ENCODE results near the gene PAFAH1B2. TPM values are rescaled to one million over a fixed set of nuclear protein-coding genes. Genes with fewer than 3 reads are reported as not detected.
"Not testable (repeated sequence)": the region's sequence is repeated elsewhere in the genome, so short reads cannot be mapped to it uniquely, and the experiment has no call there.

Gene PAFAH1B2
- polyA plus RNA-seq, 1 donor from 2014 or later = 20.6 TPM

DNA sequence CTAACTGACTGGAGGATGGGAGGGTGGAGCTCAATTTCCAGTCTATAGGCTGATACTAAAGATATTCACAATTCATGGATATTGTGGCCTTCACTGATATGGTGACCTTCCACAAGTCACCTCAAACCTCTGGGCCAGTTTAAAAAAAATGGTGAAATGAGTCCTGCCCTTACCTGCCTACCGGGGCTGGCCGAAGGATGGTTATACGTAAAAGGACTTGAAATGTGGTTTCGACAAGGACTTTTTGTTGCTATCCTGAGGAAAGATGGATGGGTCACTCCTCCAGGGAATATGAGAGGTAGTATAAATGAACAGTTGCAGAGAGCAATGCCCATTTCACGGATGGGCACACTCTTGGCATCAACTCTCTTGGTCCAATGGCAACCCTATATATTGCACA is 63.4 kb downstream of the PAFAH1B2 start:
- not testable (repeated sequence) for H3K4me1 Mint-ChIP-seq, H3K27ac Mint-ChIP-seq, H3K36me3 Mint-ChIP-seq, H3K4me3 Mint-ChIP-seq, H3K27me3 Mint-ChIP-seq, H3K9me3 Mint-ChIP-seq

DNA sequence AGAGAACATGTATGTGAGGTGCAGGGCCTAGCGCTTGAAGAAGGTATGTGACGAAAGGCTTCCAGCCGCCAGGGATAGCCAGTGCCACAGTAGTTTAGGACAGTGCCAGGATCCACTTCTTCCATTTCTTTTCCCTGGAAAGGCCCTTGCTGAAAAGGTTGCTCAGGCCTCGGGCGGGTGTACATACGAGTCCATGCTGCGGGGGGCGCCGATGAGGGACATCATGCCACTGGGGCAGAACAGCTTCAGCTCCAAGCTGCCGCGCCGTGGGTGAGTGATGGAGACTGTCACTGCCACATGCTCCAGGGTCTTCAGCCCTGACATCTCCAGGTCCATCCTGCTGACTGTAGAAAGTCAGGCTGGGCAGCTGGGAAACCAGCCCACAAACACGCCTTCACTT is 64.6 kb downstream of the PAFAH1B2 start:
- H3K4me3 Mint-ChIP-seq, H3K27me3 Mint-ChIP-seq, H3K4me1 Mint-ChIP-seq, H3K9me3 Mint-ChIP-seq, H3K27ac Mint-ChIP-seq, H3K36me3 Mint-ChIP-seq: not testable (repeated sequence)

DNA sequence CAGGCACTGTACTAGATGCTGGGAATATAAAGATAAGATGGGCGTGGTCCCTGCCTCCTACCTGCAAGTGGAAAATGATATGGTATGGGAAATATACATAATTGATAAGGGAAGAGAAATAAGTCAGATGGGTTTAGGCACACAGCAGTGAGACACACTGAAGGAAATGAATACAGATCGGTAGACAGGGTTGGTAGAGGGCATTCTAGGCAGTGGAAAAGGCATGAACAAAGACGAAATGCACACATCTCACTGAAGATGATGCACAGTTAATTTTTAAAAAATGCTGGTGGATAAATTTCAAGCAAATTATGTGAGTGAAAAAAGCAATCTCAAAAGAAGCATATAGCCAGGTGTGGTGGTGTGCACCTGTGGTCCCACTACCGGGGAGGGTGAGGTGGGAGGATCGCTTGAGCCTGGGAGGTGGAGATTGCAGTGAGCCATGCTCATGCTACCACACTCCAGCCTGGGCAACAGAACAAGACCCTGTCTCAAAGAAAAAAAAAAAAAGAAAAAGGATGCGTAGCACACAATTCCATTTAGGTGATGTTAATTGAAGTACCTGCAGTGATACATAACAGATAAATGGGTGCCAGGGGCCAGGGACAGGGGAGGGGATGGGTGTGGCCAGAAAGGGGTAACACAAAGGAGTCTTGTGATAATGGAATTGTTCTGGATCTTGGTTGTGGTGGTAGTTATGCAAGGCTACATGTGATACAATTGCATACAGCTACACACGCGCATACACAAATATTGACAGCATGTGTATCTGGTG is 65.5 kb downstream of the PAFAH1B2 start:
- H3K4me1 Mint-ChIP-seq, H3K4me3 Mint-ChIP-seq, H3K9me3 Mint-ChIP-seq, H3K36me3 Mint-ChIP-seq, H3K27me3 Mint-ChIP-seq: not testable (repeated sequence)
- peak overlapping the region in 2 of 3 donors; percentile 14 to 38 for H3K27ac Mint-ChIP-seq

DNA sequence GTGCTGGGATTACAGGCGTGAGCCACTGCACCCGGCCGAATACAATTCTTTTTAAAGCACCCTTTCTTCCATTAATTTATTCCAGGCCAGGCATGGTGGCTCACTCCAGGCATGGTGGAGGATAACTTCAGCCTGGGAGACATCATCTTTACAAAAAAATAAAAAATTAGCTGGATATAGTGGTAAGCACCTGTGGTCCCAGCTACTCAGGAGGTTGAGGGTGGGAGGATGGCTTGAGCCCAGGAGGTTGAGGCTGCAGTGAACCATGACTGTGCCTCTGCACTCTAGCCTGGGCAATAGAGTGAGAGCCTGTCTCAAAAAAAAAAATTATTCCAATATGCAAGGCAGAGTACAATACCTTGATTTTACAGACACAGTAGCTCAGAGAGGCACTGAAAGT is 66.5 kb downstream of the PAFAH1B2 start:
- Mint-ChIP-seq H3K36me3 (peaks cover 4% of the 10 kb centered on the region), H3K9me3 (no peaks in the 10 kb centered on the region), H3K27me3 (no peaks in the 10 kb centered on the region), H3K4me1 (peaks cover 0 to 4% (median 0%) of the 10 kb centered on the region in 3 donors), H3K4me3 (no peak overlapping the region), H3K27ac (peak overlapping the region in 1 of 3 donors; percentile 47)

DNA sequence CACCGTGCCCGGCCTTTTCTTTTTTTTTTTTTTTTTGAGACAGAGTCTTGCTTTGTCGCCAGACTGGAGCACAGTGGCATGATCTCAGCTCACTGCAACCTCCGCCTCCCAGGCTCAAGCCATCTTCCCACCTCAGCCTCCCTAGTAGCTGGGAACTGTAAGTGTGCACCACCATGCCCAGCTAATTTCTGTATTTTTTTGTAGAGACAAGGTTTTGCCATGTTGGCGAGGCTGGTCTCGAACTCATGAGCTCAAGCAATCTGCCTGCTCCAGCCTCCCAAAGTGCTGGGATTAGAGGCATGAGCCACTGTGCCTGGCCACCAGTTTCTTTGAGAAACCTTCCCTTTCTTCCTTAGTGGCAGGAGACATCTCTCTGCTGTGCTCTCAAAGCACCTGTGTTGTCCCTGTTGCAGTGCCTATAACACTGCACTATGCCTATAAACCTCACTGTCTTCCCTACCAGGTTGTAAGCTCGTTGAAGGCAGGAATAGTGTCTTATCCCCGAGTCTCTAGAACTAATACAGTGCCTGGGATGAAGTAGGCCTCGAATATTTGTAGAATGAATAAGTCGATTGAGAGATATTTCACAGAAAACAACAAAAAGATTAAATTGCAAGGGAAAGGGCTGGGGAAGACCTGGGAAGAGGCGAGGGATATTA is 68.7 kb downstream of the PAFAH1B2 start:
- Mint-ChIP-seq H3K4me3 (no peak overlapping the region), H3K4me1 (peaks cover 0 to 4% (median 0%) of the 10 kb centered on the region in 3 donors), H3K36me3 (peaks cover 4% of the 10 kb centered on the region), H3K27ac (peak overlapping the region in 2 of 3 donors; percentile 73 to 76), H3K9me3 (no peaks in the 10 kb centered on the region), H3K27me3 (no peaks in the 10 kb centered on the region)

DNA sequence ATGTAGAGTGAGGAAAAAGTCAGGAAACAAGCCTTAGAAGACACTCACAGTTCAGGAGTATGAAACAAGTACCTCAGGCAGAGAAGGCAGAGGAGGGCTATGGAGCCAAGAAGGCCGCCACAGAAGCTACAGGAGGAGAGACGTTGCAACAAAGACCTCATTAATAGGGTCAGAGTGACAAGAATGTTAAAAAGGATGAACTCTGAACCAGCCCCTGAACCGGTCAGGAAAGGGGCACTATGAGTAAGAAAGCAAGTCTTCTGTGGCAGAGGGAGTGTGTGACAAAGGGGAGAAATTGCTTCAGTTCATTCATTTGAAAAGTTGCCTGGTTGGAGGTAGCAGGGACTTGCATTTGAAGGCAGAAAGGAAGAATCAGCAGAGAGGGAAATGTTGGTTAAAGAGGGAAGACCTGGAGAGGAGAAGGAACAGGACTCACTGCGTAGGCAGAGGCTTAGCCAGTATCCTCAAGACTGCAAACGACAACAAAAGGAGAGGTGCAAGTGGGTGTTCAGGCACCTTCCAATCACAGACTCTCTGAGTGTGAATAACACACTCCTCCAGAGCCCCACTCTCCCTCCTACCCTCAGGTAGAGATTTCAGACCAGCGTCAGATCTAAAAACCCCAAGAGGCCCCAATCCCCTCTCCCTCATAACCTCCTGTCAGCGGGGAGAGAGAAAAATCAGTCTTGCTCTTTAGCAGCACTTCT is 70.5 kb downstream of the PAFAH1B2 start:
- Mint-ChIP-seq H3K4me1 (peaks cover 0 to 6% (median 0%) of the 10 kb centered on the region in 3 donors), H3K4me3 (peak overlapping the region in 1 of 4 donors; percentile 41), H3K27me3 (no peaks in the 10 kb centered on the region), H3K36me3 (peaks cover 4% of the 10 kb centered on the region), H3K27ac (peak overlapping the region in 1 of 3 donors; percentile 41), H3K9me3 (no peaks in the 10 kb centered on the region)

DNA sequence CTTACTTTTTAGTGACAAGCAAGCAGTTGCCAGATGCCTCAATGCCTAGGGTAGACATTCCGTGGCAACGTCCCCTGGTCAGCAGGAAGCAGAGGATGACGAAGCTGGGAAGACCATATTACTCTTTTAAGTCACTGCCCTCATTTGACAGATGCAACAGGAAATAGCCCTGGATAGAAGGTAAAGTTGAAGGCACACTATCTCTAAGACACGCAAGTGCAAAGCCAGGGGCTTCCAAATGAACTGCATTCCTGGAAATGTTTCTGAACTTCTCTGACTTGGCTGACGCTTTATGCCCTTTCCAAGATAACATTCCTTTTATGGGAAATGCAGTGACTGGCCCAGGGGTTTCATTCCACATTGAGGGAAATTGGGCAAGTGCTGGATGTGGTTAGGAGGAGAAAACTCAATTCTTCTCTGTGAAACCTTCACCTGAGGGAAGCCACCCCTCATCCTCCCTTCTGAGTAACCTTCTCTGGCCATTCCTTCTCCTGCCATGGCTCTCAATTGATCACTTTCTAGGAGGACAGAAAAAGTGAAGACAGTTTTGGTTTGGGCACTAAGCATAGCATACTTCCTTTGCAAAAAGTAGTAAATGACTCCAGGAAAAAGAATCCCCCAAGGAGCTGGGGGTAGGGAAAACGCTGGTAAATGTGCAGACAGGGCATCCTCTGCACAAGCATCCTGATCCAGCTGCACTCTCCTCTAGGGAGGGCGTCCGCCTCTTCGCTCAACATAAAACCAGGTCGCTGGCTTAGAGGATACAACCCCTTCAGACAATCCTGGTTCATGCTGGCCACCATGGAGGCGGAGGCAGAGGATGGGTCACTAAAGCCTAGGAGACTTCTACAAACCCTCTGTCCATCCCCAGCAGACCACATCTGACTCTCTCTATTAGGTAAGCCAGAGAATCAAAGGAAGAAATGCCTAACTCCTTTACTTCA is 73.3 kb downstream of the PAFAH1B2 start:
- H3K27ac Mint-ChIP-seq = no peak overlapping the region
- no peaks in the 10 kb centered on the region for H3K27me3 Mint-ChIP-seq
- no peaks in the 10 kb centered on the region for H3K9me3 Mint-ChIP-seq
- peaks cover 0 to 6% (median 0%) of the 10 kb centered on the region in 3 donors for H3K4me1 Mint-ChIP-seq
- peaks cover 4% of the 10 kb centered on the region for H3K36me3 Mint-ChIP-seq
- H3K4me3 Mint-ChIP-seq = no peak overlapping the region

DNA sequence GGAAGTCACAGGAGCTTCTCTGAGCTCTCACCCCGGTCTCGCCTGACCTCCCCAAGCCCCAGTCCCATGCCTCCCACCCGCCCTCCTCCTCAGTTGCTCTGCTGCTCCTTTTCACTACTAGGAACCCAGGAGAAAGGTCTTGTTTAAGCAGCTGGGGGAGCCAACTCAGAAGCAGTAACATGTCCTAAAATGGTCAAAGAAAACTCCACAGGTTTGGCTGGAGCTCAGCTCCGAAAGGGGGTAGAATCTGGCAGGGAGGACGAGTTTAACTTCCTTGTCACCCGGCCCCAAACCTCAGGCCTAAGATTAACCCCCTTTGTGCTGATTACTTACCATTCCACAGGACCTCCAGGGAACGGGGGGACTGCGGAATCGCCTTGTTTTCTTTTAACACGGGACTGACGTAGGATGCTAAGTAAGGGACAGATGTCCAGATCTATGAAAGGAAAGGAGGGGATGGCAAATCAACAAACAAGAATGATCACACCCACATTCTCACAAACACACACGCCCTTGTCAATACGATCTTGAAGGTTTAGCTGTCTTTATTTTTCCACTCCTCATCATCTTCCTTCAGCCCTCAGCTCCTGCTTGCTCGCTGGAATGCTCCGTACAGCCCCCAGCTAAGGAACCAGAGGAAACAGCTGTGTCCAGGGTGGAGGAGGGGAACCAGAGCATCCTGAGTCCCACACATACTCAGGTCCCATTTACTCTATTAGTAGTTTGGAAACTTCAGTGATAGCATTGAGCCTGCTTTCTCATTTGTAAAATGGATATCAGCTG is 74.2 kb downstream of the PAFAH1B2 start:
- Mint-ChIP-seq H3K36me3 (no peaks in the 10 kb centered on the region), H3K27me3 (no peaks in the 10 kb centered on the region), H3K9me3 (no peaks in the 10 kb centered on the region), H3K4me3 (peak overlapping the region in 1 of 4 donors; percentile 44), H3K4me1 (peaks cover 0 to 5% (median 0%) of the 10 kb centered on the region in 3 donors), H3K27ac (peak overlapping the region in 1 of 3 donors; percentile 62)

DNA sequence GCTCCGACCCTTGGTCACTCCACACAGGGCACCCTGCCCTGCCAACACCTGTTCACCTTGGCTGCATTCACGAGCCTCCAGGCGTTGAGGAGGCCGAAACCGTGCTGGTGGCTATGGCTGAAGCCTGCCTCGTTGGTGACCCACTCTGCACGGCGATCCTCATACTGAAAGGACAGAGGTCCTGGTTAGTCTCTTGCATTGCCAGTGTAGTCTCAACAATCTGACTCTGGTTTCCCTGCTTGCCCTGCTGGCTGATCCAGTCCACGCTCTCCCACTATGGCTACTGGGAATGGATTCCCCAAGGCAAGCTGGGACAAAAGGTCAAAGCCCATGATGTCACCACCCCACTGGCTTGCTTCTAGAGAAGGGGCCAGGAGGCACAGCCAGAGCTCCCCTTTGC is 74.9 kb downstream of the PAFAH1B2 start:
- no peaks in the 10 kb centered on the region for H3K9me3 Mint-ChIP-seq
- peaks cover 0 to 4% (median 0%) of the 10 kb centered on the region in 3 donors for H3K4me1 Mint-ChIP-seq
- peak overlapping the region in 1 of 3 donors; percentile 62 for H3K27ac Mint-ChIP-seq
- no peaks in the 10 kb centered on the region for H3K36me3 Mint-ChIP-seq
- H3K27me3 Mint-ChIP-seq = no peaks in the 10 kb centered on the region
- no peak overlapping the region for H3K4me3 Mint-ChIP-seq

DNA sequence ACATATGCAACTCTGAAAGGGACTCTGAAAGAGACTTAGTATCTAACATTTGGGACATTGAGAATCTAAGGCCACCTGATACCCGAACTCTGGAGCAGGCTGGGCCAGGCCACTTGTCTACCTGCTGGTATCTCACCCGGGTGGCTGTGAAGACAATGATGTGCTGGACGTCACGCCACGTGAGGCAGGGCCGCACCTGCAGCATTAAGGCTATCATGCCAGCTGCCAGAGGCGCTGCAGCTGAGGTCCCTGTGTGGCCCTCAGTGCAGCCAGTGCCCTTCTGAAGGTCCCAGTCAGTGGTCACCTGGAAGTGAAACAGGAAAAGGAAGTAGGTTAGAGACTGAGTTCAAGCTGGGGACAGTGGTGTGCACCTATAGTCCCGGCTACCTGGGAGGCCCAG is 75.4 kb downstream of the PAFAH1B2 start:
- Mint-ChIP-seq H3K4me1 (peaks cover 0 to 4% (median 0%) of the 10 kb centered on the region in 3 donors), H3K4me3 (no peak overlapping the region), H3K36me3 (no peaks in the 10 kb centered on the region), H3K9me3 (no peaks in the 10 kb centered on the region), H3K27me3 (no peaks in the 10 kb centered on the region), H3K27ac (peak overlapping the region in 2 of 3 donors; percentile 62 to 78)

DNA sequence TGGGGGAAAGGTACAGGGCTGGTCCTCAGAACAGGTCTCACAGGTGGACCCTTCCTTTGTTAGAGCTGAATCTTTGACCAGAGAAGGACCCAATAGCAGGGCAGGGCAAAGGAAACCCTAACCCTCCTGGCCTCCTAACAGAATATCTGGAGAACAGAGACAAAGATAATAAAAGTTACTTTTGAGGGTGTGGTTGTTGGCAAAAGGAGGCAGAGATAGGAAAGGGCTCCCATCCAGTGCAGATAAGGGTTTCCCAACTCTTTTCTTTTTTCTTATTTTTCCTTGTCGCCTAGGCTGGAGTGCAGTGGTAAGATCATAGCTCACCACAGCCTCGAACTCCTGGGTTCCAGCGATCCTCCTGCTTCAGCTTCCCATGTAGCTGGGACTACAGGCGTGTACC is 75.9 kb downstream of the PAFAH1B2 start:
- no peaks in the 10 kb centered on the region for H3K27me3 Mint-ChIP-seq
- H3K27ac Mint-ChIP-seq = peak overlapping the region in 1 of 3 donors; percentile 62
- no peak overlapping the region for H3K4me3 Mint-ChIP-seq
- no peaks in the 10 kb centered on the region for H3K36me3 Mint-ChIP-seq
- no peaks in the 10 kb centered on the region for H3K9me3 Mint-ChIP-seq
- peaks cover 0 to 4% (median 0%) of the 10 kb centered on the region in 3 donors for H3K4me1 Mint-ChIP-seq

DNA sequence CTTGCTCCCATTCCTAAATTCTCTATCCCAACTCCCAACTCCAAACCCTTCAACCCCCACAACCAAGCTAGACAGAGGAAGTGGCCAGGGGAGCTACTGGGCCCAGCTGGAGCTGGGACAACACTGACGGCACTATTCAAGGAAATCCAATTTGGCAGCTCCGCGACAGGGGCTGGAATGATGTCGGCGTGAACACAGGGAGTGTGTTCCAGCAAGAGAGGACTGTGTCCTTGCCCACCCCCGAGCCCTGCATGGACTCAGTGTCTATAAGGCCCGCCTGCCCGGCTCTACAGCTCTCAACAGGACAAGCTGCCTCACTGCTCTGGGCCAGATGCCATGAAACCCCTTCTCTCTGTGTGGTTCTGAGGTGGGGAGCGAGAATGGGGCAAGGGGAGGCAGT is 76.5 kb downstream of the PAFAH1B2 start:
- H3K36me3 Mint-ChIP-seq = no peaks in the 10 kb centered on the region
- H3K27ac Mint-ChIP-seq = no peak overlapping the region

DNA sequence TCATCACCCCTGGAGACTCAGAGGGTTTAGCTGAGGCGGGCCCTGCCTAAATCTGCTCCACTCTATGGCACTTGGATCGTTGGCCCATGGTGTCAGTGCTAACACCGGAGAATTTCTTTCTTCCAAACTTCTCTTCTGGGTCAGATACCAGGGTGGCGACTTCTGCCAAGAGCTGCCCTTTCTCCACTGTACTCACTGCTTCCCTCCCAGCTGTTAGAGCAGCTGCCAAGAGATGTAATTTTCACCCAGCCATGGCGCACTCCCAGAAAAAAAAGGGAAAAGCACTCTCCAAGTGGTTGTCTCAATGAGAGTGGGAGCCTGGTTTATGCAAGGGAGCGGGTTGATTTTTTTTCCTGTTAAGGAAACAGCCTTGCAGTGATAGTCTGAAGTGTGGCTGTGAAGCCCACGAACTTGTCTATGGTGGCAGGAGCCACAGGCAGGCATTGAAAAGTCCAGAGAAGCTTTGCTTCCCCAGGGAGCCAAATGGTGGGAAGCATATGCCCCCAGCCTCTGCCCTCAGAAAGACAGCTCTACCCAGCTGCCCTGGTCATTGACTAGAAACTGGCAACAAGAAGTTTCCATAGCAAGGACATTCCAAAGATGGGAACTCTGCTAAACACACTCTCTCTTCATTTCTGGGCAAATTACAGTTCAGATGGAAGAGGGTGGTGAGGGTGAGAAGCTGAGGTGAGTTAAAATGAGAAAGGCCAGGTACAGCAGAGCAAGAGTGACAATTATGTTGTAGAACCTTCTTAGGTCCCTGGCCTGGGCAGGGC is 77.1 kb downstream of the PAFAH1B2 start:
- no peaks in the 10 kb centered on the region for H3K36me3 Mint-ChIP-seq
- no peaks in the 10 kb centered on the region for H3K27me3 Mint-ChIP-seq
- H3K4me3 Mint-ChIP-seq = peak overlapping the region in 2 of 4 donors; percentile 41 to 47
- no peaks in the 10 kb centered on the region for H3K9me3 Mint-ChIP-seq
- peaks cover 0 to 4% (median 0%) of the 10 kb centered on the region in 3 donors for H3K4me1 Mint-ChIP-seq
- no peak overlapping the region for H3K27ac Mint-ChIP-seq

More for the DNA sequence above, 76.5 kb downstream of the PAFAH1B2 start:
- H3K9me3 Mint-ChIP-seq = no peaks in the 10 kb centered on the region
- H3K27me3 Mint-ChIP-seq = no peaks in the 10 kb centered on the region
- peaks cover 0 to 4% (median 0%) of the 10 kb centered on the region in 3 donors for H3K4me1 Mint-ChIP-seq
- no peak overlapping the region for H3K4me3 Mint-ChIP-seq
